Measurements from ENCODE around the gene KRR1.

KRR1 gene

GRCh38 chr12:75474116-75474515, 37.3 kb downstream of the KRR1 start:
- POLR2A ChIA-PET: no interaction called here
- Histone ChIP-seq H3K4me3 (ENCODE audit: low read depth, low read length) (no peak overlapping the region), H3K9me3 (ENCODE audit: control insufficient read depth, insufficient read depth, low read depth, low read length) (no peaks in the 10 kb centered on the region), H3K36me3 (ENCODE audit: control insufficient read depth in 2 of 2, insufficient read depth in 1 of 2, low read length in 2 of 2) (no peaks in the 10 kb centered on the region), H3K27ac (ENCODE audit: extremely low read depth, low read depth, low read length) (no peak overlapping the region), H3K4me1 (ENCODE audit: control insufficient read depth, insufficient read depth, low read length) (no peaks in the 10 kb centered on the region)
- no peak for TF ChIP-seq ZNF366 (tag by site-specific recombination; conservative IDR thresholded peaks at IDR 0.05)
- no peak for TF ChIP-seq ZNF837 (tag by site-specific recombination; IDR thresholded peaks at IDR 0.05)
- no peak for TF ChIP-seq SP7 (tag by site-specific recombination; IDR thresholded peaks at IDR 0.05)
- TF ChIP-seq GFI1B (tag by site-specific recombination; IDR thresholded peaks at IDR 0.05): no peak
- no peak for TF ChIP-seq ZNF514 (tag by site-specific recombination; IDR thresholded peaks at IDR 0.05)
- no peak for TF ChIP-seq ZNF692 (tag by site-specific recombination; IDR thresholded peaks at IDR 0.05)
- TF ChIP-seq GLIS1 (tag by site-specific recombination; IDR thresholded peaks at IDR 0.05): no peak
- no peak for TF ChIP-seq BCL11B (tag by site-specific recombination; IDR thresholded peaks at IDR 0.05; ENCODE audit: low read depth)
- no peak for TF ChIP-seq ZNF214 (tag by site-specific recombination; IDR thresholded peaks at IDR 0.05; ENCODE audit: borderline replicate concordance)
- no peak for TF ChIP-seq BCL11A (tag by site-specific recombination; IDR thresholded peaks at IDR 0.05; ENCODE audit: low read depth)
- TF ChIP-seq ZNF776 (tag by site-specific recombination; IDR thresholded peaks at IDR 0.05; ENCODE audit: borderline replicate concordance): no peak
- TF ChIP-seq OSR2 (tag by site-specific recombination; IDR thresholded peaks at IDR 0.05): no peak
- no peak for TF ChIP-seq ZNF302 (tag by site-specific recombination; IDR thresholded peaks at IDR 0.05; ENCODE audit: low read depth)
- TF ChIP-seq, protein P1, sequence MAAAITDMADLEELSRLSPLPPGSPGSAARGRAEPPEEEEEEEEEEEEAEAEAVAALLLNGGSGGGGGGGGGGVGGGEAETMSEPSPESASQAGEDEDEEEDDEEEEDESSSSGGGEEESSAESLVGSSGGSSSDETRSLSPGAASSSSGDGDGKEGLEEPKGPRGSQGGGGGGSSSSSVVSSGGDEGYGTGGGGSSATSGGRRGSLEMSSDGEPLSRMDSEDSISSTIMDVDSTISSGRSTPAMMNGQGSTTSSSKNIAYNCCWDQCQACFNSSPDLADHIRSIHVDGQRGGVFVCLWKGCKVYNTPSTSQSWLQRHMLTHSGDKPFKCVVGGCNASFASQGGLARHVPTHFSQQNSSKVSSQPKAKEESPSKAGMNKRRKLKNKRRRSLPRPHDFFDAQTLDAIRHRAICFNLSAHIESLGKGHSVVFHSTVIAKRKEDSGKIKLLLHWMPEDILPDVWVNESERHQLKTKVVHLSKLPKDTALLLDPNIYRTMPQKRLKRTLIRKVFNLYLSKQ (tag by site-specific recombination; IDR thresholded peaks at IDR 0.05; ENCODE audit: borderline replicate concordance): no peak
- TF ChIP-seq ZNF670 (tag by site-specific recombination; IDR thresholded peaks at IDR 0.05; ENCODE audit: low read depth): no peak
- TF ChIP-seq ZNF561 (tag by site-specific recombination; IDR thresholded peaks at IDR 0.05; ENCODE audit: borderline replicate concordance): no peak
- TF ChIP-seq, protein P2, sequence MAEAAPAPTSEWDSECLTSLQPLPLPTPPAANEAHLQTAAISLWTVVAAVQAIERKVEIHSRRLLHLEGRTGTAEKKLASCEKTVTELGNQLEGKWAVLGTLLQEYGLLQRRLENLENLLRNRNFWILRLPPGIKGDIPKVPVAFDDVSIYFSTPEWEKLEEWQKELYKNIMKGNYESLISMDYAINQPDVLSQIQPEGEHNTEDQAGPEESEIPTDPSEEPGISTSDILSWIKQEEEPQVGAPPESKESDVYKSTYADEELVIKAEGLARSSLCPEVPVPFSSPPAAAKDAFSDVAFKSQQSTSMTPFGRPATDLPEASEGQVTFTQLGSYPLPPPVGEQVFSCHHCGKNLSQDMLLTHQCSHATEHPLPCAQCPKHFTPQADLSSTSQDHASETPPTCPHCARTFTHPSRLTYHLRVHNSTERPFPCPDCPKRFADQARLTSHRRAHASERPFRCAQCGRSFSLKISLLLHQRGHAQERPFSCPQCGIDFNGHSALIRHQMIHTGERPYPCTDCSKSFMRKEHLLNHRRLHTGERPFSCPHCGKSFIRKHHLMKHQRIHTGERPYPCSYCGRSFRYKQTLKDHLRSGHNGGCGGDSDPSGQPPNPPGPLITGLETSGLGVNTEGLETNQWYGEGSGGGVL (tag by site-specific recombination; IDR thresholded peaks at IDR 0.05): no peak
- TF ChIP-seq REST (tag by site-specific recombination; IDR thresholded peaks at IDR 0.05): no peak
- no peak for TF ChIP-seq SCRT2 (tag by site-specific recombination; IDR thresholded peaks at IDR 0.05)
- TF ChIP-seq ZNF704 (tag by site-specific recombination; IDR thresholded peaks at IDR 0.05): no peak
- CTCF ChIA-PET: interaction anchor here (0.7 to 2.5 kb wide), 2 partner anchors 10 to 815 kb away, joined by 3 to 18 read pairs; no protein-coding TSS in a partner anchor
